Measurements from ENCODE around the gene SLC8A3. TPM values are rescaled to one million over a fixed set of nuclear protein-coding genes. Genes with fewer than 3 reads are reported as not detected.
A peak's percentile ranks its signal among the peaks of the same experiment; 100 is the strongest.

The SLC8A3 gene
- total RNA-seq, 1 donor from 2014 or later, result 28.4 TPM

- no peak for DNase-seq
Observed at GRCh38 chr14:70022771-70023445, 165.8 kb downstream of the SLC8A3 start.

GRCh38 chr14:70021548-70022220 is 167.1 kb downstream of the SLC8A3 start:
- no peak for DNase-seq

GRCh38 chr14:70020352-70021170 is 168.2 kb downstream of the SLC8A3 start:
- no peak for DNase-seq

GRCh38 chr14:70019695-70020094 is 169.1 kb downstream of the SLC8A3 start:
- no peak for DNase-seq

- peak; percentile 34 for DNase-seq
Observed at GRCh38 chr14:70018713-70019211, 170.0 kb downstream of the SLC8A3 start.

- DNase-seq, result no peak
Observed at GRCh38 chr14:70018230-70018629, 170.5 kb downstream of the SLC8A3 start.

- DNase-seq, result peak; percentile 57
Observed at GRCh38 chr14:70014406-70015095, 174.2 kb downstream of the SLC8A3 start.

- DNase-seq, result no peak
Observed at GRCh38 chr14:70013271-70013873, 175.4 kb downstream of the SLC8A3 start.

- DNase-seq, result no peak
Observed at GRCh38 chr14:70011708-70012107, 177.0 kb downstream of the SLC8A3 start.

- DNase-seq, result no peak
Observed at GRCh38 chr14:70011098-70011497, 177.7 kb downstream of the SLC8A3 start.

- no peak for DNase-seq
Observed at GRCh38 chr14:70009961-70010360, 178.8 kb downstream of the SLC8A3 start.

- DNase-seq, result no peak
Observed at GRCh38 chr14:70008284-70009262, 180.2 kb downstream of the SLC8A3 start.

GRCh38 chr14:70006699-70007098 is 182.1 kb downstream of the SLC8A3 start:
- no peak for DNase-seq

- DNase-seq, result no peak
Observed at GRCh38 chr14:70005281-70005805, 183.4 kb downstream of the SLC8A3 start.

- DNase-seq, result no peak
Observed at GRCh38 chr14:70004791-70005190, 184.0 kb downstream of the SLC8A3 start.

- no peak for DNase-seq
Observed at GRCh38 chr14:70002589-70003346, 186.0 kb downstream of the SLC8A3 start.

- no peak for DNase-seq
Observed at GRCh38 chr14:70000601-70001000, 188.2 kb downstream of the SLC8A3 start.

- DNase-seq, result peak; percentile 66
Observed at GRCh38 chr14:69999261-69999674, 189.5 kb downstream of the SLC8A3 start.

GRCh38 chr14:69997849-69998248 is 190.9 kb downstream of the SLC8A3 start:
- no peak for DNase-seq
